ENCODE measurements around the gene LGALS1.
A peak's percentile ranks its signal among the peaks of the same experiment; 100 is the strongest.
"Not testable (repeated sequence)": the region's sequence is repeated elsewhere in the genome, so short reads cannot be mapped to it uniquely, and the experiment has no call there.

The LGALS1 gene

DNA sequence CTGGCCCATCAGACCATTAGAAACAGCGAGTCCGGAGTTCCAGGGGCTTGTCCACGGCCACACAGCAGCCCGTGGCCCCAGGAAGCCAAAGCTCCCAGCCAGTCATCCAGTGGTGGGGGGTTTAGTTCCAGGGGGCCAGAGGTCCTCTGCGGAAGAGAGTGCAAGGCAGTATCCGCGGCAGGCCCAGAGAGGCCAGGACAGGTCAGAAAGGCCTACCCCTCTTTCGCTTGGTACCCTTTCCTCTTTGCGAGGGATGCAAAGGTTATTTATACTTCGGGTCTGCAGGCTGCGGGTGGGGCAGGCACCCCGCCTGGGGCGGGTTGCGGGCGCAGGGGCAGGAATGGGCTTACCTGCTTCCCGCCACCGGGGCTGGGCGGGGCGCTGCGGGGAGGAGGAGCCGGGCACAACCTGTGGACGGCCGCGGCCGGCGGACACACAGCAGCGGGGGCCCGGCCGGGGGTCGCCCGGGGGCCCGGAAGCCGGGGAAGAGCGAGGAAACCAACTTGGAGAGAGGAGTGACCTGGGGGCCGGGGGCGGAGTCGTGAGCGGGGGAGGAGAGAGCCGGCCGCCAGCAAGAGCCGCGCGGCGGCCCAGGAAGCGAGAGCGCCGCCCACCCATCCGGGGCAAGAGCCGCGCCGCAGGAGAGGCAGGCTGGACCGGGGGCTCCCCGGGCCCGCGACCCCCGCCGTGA, 36.2 kb upstream of the LGALS1 start, which contains the start of gene SH3BP1:
Gene SH3BP1, plus strand, starts transcription at position 600 of the 691 bp plus-strand sequence. CDS start 119 bp downstream, outside the sequence.
- DNase-seq (ENCODE audit: low read depth) = peak; percentile 54

DNA sequence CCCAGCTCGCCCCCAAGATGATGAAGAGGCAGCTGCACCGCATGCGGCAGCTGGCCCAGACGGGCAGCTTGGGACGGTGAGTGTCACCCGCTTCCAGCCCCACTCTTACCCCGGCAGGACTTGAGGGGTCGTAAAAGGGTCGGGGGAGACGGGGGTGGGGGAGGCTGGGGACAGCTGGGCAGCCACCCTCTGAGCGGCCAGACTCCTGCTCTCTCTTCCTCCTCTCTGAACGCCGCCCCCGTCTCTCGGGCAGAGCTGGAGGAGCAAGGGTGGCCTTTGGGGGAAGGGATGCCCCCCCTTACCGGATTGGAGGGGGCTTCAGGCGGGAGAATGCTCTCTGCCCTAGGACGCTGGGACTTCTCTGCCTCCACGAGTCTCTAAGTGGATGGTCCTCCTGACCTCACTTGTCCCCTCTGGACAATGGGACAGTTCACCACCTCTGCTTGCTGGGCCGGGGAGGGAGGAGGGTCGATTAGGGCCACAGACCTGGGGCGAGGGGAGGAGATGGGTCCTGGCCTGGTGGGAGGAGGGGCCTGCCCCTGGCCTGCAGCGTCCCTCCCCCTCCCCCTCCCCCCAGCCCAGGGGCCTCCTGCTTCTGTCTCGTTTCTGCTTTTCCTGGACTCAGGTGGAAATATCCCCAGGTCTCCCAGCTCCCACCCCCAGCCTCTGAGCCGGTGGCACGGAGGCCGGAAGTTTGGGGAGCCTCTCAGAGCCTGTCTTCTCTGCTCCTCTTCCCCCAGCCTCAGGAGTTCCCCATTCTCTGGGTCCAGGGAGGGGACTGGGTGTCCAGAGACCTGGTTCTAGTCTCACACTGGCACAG, 35.5 kb upstream of the LGALS1 start:
- DNase-seq (ENCODE audit: low read depth) = no peak

DNA sequence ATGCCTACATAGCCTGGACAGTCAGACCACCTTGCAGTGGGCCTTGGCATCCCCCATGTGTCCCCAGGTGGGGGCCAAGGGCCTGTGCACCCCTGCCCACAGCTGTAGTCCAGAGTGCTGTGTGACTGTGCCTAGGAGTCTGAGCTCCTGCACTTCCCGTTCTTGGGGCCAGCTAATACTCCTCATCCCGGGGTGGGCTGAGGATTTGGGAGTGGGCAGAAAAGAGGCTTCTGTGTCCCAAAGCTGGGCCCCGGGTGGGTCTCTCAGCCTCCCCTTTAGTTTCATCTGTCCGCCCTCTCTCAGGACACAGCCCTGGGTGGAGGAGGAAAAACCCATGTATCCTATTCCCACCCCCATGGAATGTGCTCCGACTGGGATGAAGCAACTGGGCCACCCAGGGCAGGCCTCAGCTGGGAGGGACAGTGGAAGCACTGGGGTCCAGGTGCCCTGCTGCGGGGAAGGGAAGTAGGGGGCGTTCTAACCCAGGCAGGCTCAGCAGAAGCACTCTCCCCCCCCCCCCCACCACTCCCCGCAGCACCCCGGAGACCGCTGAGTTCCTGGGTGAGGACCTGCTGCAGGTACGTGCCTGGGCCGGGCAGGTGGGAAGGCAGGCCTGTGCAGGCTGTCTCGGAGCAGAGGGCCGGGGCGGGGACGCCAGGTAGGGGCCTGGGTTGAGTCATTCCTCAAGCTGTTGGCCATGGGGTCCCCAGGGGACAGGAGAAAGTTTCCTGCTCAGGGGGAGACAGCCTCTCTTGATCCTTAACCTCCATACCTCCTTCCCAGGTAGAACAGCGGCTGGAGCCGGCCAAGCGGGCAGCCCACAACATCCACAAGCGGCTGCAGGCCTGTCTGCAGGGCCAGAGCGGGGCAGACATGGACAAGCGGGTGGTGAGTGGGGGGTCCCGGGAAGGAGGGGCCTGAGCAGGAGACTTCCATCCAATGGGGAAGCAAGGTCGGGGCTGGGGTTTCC, 34.6 kb upstream of the LGALS1 start:
- no peak for DNase-seq (ENCODE audit: low read depth)

DNA sequence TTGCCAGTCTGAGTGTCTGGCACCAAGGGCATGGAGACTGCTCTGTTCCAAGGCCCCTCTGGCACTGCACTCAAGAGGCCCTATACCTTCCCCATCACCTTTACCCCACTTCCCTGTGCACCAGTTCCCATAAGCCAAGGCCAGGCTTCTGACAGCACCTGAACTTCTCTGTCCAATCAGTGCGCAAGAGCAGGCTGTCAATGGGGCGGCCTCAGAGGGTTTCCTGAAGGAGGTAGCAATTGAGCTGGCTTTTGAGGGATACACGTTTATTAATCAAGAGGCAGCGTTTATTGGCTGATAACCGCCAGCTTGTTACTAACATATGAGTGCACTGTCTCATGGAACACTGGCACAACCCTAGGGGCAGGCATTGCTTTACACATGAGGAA, 33.9 kb upstream of the LGALS1 start:
- no peak for DNase-seq (ENCODE audit: low read depth)

DNA sequence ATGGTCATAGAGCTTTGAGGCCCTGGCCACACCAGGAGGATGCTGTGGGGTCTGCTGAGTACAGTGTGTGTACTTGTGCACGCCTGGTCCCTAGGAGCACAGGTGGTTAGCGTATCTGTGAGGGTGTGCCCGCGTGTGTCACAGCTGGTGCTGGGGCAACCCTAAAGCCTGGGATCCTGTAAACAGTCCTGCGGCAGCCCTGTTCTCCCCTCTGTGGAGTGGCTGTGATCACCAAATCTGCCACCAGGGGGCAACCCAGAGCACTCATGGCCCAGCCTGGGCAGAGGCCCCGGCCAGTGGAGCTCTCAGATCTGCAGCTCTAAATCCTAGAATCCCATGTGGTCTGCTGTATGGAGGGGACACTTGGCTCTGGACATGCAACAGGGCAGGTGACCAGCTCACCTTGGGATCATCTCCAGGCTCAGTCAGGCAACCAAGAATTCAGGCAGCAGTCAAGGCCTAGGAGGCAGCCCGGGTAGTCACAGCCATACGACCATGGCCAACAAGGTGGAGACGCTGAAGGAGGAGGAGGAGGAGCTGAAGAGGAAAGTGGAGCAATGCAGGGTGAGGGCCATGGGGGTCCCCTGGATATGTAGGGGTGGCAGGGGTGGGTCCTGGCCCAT, 32.1 kb upstream of the LGALS1 start:
- peak; percentile 54 for DNase-seq (ENCODE audit: low read depth)

DNA sequence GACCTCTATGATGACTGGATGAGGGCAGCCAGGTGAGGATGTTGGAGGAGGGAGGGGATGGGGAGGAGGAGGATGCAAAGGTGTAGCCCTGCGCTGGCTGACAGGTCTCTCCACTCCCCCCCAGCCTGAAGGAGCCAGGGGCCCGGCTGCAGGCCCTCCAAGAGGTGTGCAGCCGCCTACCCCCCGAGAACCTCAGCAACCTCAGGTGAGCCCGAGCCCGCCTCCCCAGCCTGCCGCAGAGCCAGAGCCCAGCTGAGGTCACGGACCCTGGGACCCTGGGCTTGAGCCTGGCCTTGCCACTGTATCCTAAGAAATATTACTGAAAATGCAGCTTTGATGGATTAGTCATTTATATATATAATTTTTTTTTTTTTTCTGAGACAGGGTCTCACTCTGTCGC, 28.1 kb upstream of the LGALS1 start:
- DNase-seq (ENCODE audit: low read depth) = no peak

DNA sequence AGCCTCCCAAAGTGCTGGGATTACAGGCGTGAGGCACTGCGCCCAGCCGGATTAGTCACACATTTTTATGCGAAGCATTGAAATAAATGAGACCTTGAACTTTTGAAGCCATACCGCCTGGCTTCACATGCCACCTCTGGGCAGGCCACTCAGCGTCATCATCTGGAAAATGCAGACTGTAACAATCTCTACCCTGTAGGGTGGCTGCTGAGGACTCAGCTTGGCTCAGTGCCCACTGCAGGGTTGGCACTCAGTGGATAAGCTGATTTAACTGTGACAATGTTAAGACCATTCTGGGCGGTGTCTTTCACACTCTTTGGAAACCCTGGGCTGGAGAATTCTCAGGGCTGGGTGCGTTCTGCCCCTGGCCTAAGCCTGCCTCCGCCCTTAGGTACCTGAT, 27.5 kb upstream of the LGALS1 start:
- DNase-seq (ENCODE audit: low read depth) = no peak

DNA sequence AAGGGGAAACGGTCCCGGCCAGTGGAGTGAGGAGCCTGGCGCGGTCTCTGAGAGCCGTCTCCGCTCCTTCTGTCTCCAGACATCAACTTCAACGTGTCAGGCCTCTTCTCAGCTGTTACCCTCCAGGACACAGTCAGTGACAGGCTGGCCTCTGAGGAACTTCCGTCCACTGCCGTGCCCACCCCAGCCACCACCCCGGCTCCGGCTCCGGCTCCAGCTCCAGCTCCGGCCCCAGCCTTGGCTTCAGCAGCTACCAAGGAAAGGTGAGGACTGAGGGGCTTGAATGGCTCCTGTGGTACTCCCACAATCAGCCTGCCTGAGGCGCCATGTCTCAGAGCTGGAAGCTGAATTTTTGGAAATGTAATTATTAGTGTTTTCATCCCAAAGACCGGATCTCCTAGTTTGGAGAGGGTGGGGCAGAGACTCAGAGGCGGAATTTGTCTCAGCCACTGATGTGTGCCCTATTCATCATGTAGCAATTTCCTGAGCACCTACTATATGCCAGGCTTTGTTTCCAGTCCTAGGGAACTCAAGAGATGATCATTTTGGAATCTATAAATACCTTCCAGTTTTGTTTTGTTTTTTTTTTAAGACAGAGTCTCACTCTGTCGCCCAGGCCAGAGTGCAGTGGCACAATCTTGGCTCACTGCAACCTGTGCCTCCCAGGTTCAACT, 24.8 kb upstream of the LGALS1 start:
- no peak for DNase-seq (ENCODE audit: low read depth)

DNA sequence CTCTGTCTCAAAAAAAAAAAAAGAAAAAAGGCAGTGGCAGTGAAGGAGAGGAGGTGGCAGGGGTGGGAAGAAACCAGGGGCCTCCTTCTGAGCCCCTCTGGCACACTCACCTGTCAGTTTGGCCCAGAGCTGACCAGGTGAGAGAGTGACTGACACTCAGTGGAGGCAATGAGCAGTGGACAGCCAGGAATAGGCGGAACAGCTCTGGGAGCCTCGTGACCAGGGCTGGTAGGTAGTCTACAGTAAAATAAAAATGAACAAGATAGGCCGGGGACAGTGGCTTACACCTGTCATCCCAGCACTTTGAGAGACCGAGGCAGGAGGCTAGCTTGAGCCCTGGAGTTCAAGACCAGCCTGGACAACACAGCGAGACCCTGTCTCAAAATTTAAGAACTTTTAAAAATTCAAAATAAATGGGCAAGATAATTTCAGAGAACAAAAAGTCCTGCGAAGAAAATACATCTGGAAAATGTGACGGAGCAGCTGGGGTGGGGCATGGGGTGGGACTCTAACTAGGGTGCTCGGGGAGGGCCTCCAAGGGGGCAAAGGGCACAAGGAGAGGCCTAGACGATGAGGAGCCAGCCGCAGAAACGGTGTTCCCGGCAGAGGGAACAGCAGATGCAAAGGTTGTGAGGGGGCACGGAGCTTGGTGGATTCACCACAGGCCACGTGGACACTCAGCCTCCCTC, 20.7 kb upstream of the LGALS1 start:
- DNase-seq (ENCODE audit: low read depth) = no peak

DNA sequence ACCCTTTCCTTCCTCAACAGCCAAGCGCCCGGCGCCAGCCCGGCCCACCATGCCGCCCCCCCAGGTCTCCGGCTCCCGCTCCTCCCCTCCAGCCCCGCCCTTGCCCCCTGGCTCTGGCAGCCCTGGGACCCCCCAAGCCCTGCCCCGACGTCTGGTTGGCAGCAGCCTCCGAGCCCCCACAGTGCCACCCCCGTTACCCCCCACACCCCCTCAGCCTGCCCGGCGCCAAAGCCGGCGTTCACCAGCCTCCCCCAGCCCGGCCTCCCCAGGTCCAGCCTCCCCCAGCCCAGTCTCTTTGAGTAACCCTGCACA, 20.2 kb upstream of the LGALS1 start:
- no peak for DNase-seq (ENCODE audit: low read depth)

DNA sequence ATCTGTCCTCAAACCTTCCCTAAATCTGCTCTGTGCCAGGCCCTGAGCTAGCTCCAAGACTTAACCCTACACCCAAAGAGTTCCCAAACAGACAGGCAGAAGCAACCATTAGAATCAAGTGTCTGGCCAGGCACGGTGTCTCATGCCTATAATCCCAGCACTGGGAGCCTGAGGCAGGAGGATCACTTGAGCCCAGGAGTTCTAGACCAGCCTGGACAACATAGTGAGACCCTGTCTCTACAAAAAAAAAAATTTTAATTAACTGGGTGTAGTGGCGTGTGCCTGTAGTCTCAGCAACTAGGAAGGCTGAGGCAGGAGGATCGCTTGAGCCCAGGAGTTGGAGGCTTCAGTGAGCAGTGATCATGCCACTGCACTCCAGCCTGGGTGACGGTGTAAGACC, 18.9 kb upstream of the LGALS1 start:
- not testable (repeated sequence) for DNase-seq (ENCODE audit: low read depth)

DNA sequence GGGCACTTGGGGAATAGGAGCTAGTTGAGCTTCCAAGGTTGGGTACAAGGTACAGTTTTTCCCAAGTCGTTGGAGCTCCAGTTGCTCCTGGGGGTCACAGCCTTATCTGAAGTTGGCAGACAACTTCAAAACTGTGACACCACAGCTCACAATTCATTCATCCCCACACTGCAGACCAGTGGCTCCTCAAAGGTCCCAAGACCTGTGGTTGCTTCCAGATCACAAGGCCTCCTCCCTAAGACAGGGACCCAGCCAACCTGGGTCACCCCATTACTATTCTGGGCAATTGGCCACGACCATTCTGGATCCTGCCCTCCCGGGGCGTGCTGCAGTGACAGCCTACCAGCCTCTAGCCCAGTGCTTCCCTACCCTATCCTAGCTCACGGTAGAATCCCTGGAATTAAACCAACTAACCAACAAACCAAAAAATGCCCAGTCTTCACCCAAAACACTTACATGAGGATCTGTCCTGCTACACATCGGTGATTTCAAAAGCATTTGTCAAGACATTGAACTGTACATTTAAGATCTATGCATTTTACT, 17.8 kb upstream of the LGALS1 start:
- DNase-seq (ENCODE audit: low read depth) = no peak

DNA sequence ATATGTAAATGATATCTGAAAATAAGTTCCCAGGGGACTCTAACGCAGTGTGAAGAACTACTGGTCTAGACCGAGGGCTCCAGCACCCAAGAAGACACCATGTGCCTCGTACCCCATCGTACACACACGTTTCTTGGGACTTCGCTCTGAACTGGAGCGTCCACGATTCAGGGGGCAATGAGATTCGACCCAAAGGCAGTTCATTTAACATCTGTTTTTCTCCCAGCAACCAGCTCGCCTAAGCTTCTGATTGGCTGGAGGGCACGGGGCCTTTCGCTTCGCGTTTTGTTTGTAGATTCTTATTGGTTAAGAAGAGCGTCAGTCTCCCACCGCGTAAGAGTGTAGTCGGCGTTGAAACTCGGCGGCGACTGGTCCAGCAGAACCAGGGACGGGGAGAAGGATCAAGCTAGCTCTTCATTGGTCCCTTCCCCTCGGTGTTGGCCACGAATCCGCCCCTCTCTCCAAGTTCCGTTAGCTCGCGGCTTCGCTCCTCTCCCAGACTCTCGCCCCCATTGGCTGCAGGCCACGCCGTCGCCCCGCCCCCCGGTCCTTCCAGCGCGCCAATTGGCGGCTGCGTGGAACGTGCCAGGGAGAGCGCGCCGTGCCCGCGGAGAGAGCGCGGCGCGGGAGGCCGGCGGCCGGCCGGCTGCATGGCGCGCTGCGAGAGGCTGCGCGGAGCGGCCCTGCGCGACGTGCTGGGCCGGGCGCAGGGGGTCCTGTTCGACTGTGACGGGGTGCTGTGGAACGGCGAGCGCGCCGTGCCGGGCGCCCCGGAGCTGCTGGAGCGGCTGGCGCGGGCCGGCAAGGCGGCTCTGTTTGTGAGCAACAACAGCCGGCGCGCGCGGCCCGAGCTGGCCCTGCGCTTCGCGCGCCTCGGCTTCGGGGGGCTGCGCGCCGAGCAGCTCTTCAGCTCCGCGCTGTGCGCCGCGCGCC, 17.0 kb upstream of the LGALS1 start, which contains the start of gene PDXP:
Gene PDXP, plus strand, starts transcription at position 591 of the 933 bp plus-strand sequence. Its CDS starts 60 bp downstream, at position 651.
- peak; percentile 98 for DNase-seq (ENCODE audit: low read depth)

DNA sequence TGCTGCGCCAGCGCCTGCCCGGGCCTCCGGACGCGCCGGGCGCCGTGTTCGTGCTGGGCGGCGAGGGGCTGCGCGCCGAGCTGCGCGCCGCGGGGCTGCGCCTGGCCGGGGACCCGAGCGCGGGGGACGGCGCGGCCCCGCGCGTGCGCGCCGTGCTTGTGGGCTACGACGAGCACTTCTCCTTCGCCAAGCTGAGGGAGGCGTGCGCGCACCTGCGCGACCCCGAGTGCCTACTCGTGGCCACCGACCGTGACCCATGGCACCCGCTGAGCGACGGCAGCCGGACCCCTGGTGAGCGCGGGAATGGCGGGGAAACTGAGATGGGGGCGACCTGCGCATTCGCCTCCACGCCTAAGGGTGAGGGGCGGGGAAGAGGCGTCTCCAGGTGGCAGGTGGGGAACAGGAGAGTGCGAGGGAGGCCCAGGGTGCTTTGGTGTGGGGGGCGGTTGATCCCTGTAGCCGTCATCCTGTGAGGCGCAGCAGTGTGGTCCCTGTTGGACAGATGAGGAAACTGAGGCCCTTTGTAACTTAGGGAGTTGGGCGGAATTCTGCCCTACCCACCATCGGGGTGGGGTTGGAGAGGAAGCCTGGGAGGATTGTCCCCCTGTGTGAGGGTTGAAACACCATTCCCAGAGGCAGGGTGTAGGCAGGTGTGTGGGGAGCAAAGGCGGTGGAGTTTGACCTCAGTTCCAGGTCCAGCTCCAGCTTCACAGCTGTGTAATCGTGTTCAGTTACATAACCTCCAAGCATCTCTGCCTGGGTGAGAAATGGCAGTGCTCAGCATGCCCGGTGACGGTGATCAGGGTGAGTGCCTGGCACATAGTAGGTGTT, 16.2 kb upstream of the LGALS1 start:
- no peak for DNase-seq (ENCODE audit: low read depth)

DNA sequence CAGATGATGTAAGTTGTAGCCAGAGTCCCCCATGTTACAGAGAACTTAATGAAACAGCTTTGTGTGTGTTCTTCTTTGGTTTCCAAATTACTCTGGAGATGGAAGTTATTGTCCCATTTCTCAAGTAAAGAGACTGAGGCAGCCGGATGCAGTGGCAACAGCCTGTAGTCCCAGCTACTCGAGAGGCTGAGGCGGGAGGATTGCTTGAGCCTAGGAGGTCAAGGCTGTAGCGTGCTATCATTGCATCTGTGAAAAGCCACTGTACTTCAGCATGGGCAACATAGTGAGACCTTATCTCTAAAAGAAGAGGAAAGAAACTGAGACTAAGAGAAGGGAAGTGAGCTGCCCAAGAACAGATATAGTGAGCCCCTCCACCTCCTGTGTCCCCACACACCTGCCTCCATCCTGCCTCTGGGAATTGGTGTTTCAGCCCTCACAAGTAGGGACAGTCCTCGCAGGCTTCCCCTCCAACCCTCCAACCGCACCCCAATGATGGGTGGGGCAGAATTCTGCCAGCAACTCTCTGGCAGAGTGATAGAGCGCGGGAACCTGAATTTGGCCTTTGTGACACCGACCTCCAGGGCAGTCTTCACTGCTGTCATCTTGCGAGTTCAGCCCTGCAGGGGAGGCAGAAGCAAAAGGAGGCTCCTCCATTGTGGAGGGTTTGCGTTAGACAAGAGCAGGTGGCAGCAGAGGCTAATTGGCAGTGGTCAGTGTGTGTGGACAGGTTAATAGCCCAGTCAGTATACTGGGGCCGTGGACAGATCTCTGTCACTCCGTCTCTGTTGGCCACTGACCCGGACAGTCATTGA, 15.3 kb upstream of the LGALS1 start:
- DNase-seq (ENCODE audit: low read depth) = no peak

DNA sequence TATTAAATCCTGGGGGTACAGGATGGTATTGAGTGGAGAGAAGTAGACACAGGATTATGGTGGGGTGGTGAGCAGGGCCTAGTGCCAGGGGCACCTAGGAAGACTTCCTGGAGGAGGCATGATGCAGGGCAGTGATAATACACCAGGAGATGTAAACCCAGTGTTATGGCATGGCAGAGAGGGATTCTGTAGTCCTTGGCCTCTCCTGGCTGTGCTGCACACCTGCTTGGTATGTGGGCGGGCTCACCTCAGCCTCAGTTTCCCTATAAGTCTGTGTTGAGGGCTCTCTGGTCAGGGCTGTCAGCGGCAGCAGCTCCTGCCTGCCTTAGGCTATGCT, 14.8 kb upstream of the LGALS1 start:
- no peak for DNase-seq (ENCODE audit: low read depth)

DNA sequence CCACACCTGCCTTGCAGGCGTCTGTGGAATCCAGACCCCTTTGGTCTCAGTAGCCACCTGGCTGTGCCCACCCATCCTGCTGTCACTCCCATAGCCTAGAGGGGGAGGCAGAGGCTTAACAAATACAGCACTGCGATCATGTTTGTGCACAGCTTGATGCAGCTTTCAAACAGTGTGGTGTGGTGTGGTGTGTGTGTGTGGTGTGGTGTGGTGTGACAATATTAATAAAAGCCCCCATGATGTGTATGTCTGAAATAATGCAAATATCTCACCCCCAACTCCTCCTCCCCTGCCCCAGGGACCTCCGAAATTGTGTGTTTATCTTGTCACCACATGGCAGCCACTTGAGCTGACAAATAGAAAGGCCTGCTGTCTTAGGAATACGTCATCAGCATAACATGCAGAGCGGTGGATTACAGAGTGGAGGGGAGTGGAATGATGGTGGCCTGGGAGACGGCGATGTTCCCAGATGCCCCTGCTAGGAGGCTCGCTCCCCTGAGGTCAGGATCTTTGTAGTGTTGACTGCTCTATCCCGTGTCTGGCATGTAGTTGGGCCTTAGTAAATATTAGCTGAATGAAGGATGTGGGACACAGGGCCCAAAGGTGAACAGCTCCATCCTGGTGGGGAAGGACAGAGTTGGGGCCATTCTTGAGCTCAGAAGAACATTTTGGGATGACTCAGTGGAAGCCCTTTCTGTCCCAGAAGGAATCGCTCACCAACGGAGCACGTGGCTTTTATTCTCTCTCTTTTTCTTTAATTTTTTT, 14.1 kb upstream of the LGALS1 start:
- no peak for DNase-seq (ENCODE audit: low read depth)
